NCI-H146 treated with DMSO at 0.1 percent for 48 hours (cell line): Measurements from ENCODE around the gene RAB3D.
"Not testable (repeated sequence)": the region's sequence is repeated elsewhere in the genome, so short reads cannot be mapped to it uniquely, and the experiment has no call there.

Experiments used
- DNase-seq: peaks from one replicate; lab custom pipeline; 2025; ENCODE audit not compliant: unreplicated experiment; lab: John Stamatoyannopoulos, UW

The RAB3D gene

GRCh38 chr19:11367528-11367927, 28.1 kb upstream of the RAB3D start:
- no peak for DNase-seq

GRCh38 chr19:11365557-11366117, 26.2 kb upstream of the RAB3D start:
- no peak for DNase-seq

GRCh38 chr19:11364935-11365334, 25.5 kb upstream of the RAB3D start:
- DNase-seq = no peak

GRCh38 chr19:11364296-11364904, 24.9 kb upstream of the RAB3D start:
- DNase-seq = no peak

- DNase-seq = no peak
Measured at GRCh38 chr19:11363881-11364280, 24.4 kb upstream of the RAB3D start.

- DNase-seq = no peak
Measured at GRCh38 chr19:11361771-11362731, 22.6 kb upstream of the RAB3D start.

GRCh38 chr19:11361037-11361770, 21.7 kb upstream of the RAB3D start:
- DNase-seq = no peak

- no peak for DNase-seq
Measured at GRCh38 chr19:11359421-11359820, 20.0 kb upstream of the RAB3D start.

GRCh38 chr19:11356676-11357550, 17.5 kb upstream of the RAB3D start:
- DNase-seq = no peak

- DNase-seq = no peak
Measured at GRCh38 chr19:11356074-11356397, 16.6 kb upstream of the RAB3D start.

- DNase-seq = peak; percentile 75
Measured at GRCh38 chr19:11355160-11356073, 16.0 kb upstream of the RAB3D start, which contains the start of gene PLPPR2. TSS of gene PLPPR2 (plus strand) at chr19:11355432. CDS start at chr19:11357674, 2,242 bp downstream.

- not testable (repeated sequence) for DNase-seq
Measured at GRCh38 chr19:11354102-11354501, 14.6 kb upstream of the RAB3D start.

GRCh38 chr19:11349171-11349570, 9.7 kb upstream of the RAB3D start:
- DNase-seq = no peak

- DNase-seq = no peak
Measured at GRCh38 chr19:11347546-11348039, 8.1 kb upstream of the RAB3D start.

- peak; percentile 98 for DNase-seq
Measured at GRCh38 chr19:11346104-11346940, 6.9 kb upstream of the RAB3D start, which contains the start of the genes CCDC159 and TMEM205. TSS of gene CCDC159 (plus strand) at chr19:11346519. CDS start at chr19:11346607, 88 bp downstream. TSS of gene TMEM205 (minus strand) at chr19:11346268. CDS start at chr19:11345619, 649 bp downstream.

- DNase-seq = no peak
Measured at GRCh38 chr19:11345122-11345803, 5.8 kb upstream of the RAB3D start.

- no peak for DNase-seq
Measured at GRCh38 chr19:11342429-11342828, 3.0 kb upstream of the RAB3D start.
